Activated CD8-positive, alpha-beta T cell treated with anti-CD3 and anti-CD28 coated beads for 36 hours (primary cell): ENCODE measurements around the gene ITPRIPL1. TPM values are rescaled to one million over a fixed set of nuclear protein-coding genes. Genes with fewer than 3 reads are reported as not detected.
A peak's percentile ranks its signal among the peaks of the same experiment; 100 is the strongest.

Source experiments
- ATAC-seq: fragments of 200-7000 bp; cut with Tn5 transposase; one replicate; pipeline ENCODE4 v1.10.0; 2021; ENCODE audit warnings: mild to moderate bottlenecking, moderate library complexity
- CTCF ChIA-PET: fragments of 350-600 bp; sonication (Branson Sonifier 250); formaldehyde crosslinking; loops from one replicate; lab custom pipeline; 2021; ENCODE audit warnings: antibody characterized with exemption; lab: Charles Lee
- POLR2A ChIA-PET: fragments of 350-600 bp; sonication (Branson Sonifier 250); formaldehyde crosslinking; loops from one replicate; lab custom pipeline; 2021; ENCODE audit warnings: antibody characterized with exemption; lab: Charles Lee
- DNase-seq: peaks from one replicate; pipeline ENCODE4 v3.0.0-alpha.2; 2020
- H3K27ac Mint-ChIP-seq: one replicate; pipeline ENCODE4 v1.8.0; 2021; ENCODE audit warnings: mild to moderate bottlenecking, mixed read lengths
- H3K27me3 Mint-ChIP-seq: one replicate; pipeline ENCODE4 v1.8.0; 2021; ENCODE audit warnings: mixed read lengths
- H3K36me3 Mint-ChIP-seq: one replicate; pipeline ENCODE4 v1.8.0; 2021; ENCODE audit warnings: low read depth, mixed read lengths
- H3K4me1 Mint-ChIP-seq: one replicate; pipeline ENCODE4 v1.8.0; 2021; ENCODE audit warnings: low read depth, mixed read lengths
- H3K4me3 Mint-ChIP-seq: one replicate; pipeline ENCODE4 v1.8.0; 2021; ENCODE audit warnings: mild to moderate bottlenecking, moderate library complexity, mixed read lengths
- H3K9me3 Mint-ChIP-seq: one replicate; pipeline ENCODE4 v1.8.0; 2021; ENCODE audit warnings: mixed read lengths
- intact Hi-C: fragments of 100-400 bp; cut with micrococcal nuclease; formaldehyde crosslinking; loops from one replicate; pipeline ENCODE4 v1.10.0; 2022
- total RNA-seq, 2 experiments: library from RNA; stranded (reverse); gene quantifications; one replicate each; pipeline ENCODE4 v1.2.3, GENCODE V29; 2021
- TF ChIP-seq, protein P1 (sequence below): fragments of 200-600 bp; IDR thresholded peaks from one replicate; pipeline ENCODE4 v1.8.0; 2022; ENCODE audit warnings: antibody characterized with exemption, mild to moderate bottlenecking

The ITPRIPL1 gene
- total RNA-seq, 2 experiments from 2014 or later = 28.2 to 32.6 TPM

DNA sequence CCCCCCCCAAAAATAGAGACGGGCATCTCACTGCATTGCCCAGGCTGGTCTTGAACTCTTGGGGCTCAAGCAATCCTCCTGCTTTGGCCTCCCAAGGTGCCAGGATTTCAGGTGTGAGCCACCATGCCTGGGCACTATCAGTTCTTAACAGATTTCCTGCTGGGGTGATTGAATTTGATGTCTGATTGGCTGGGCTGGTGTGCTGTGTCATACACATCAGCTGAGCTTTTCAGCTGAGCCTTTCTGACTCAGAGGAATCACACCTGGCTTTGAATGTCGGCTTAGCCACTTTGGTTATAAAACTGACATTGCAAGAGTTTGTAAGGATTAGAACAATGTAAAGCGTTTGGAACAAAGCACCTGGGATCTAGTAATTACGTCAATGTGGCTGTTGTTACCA lies 29.4 kb downstream of the ITPRIPL1 start:
- POLR2A ChIA-PET = interaction anchor here (2.0 kb wide), 1 partner anchor 9 kb away, joined by 6 read pairs; no protein-coding TSS in a partner anchor
- no peak for DNase-seq
- H3K36me3 Mint-ChIP-seq = peaks cover 62% of the 10 kb centered on the region

DNA sequence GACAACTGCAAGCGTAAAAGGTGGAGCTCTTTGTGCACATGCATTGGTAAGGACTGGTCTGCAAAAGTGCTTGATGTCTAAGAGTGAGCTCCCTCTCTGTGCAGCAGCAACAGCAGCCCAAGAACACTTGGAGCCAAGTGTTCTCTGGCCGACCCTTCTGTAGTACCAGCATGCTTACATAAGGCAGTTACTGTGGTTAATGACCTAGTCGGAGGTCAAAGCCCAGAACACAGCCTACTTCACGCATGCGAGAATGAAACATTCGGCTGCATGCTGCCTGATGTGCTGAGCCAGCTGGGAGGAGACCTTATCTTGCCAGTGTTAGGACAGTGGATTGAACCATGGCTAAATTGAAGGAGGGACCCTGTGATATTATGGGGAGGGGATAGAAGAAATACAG lies 31.8 kb downstream of the ITPRIPL1 start:
- Mint-ChIP-seq H3K27ac (no peak overlapping the region), H3K4me1 (peaks cover 3% of the 10 kb centered on the region), H3K36me3 (peaks cover 67% of the 10 kb centered on the region), H3K9me3 (no peaks in the 10 kb centered on the region), H3K27me3 (no peaks in the 10 kb centered on the region), H3K4me3 (no peak overlapping the region)
- CTCF ChIA-PET = no interaction called here
- TF ChIP-seq, protein P1, sequence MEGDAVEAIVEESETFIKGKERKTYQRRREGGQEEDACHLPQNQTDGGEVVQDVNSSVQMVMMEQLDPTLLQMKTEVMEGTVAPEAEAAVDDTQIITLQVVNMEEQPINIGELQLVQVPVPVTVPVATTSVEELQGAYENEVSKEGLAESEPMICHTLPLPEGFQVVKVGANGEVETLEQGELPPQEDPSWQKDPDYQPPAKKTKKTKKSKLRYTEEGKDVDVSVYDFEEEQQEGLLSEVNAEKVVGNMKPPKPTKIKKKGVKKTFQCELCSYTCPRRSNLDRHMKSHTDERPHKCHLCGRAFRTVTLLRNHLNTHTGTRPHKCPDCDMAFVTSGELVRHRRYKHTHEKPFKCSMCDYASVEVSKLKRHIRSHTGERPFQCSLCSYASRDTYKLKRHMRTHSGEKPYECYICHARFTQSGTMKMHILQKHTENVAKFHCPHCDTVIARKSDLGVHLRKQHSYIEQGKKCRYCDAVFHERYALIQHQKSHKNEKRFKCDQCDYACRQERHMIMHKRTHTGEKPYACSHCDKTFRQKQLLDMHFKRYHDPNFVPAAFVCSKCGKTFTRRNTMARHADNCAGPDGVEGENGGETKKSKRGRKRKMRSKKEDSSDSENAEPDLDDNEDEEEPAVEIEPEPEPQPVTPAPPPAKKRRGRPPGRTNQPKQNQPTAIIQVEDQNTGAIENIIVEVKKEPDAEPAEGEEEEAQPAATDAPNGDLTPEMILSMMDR = no peak
- ATAC-seq (no peak), DNase-seq (no peak)
- POLR2A ChIA-PET = interaction anchor here (0.7 to 1.9 kb wide), 5 partner anchors 22 to 106 kb away, joined by 3 to 11 read pairs (median 4); partner anchors contain the start of gene NCAPH
- intact Hi-C loops = no loop called here

More for the DNA sequence above, 29.4 kb downstream of the ITPRIPL1 start:
- ATAC-seq = no peak
- CTCF ChIA-PET = no interaction called here
- intact Hi-C loops = no loop called here
- no peaks in the 10 kb centered on the region for H3K4me1 Mint-ChIP-seq
- no peaks in the 10 kb centered on the region for H3K27me3 Mint-ChIP-seq
- no peak overlapping the region for H3K4me3 Mint-ChIP-seq
- TF ChIP-seq, protein P1 = no peak
- no peaks in the 10 kb centered on the region for H3K9me3 Mint-ChIP-seq
- no peak overlapping the region for H3K27ac Mint-ChIP-seq

DNA sequence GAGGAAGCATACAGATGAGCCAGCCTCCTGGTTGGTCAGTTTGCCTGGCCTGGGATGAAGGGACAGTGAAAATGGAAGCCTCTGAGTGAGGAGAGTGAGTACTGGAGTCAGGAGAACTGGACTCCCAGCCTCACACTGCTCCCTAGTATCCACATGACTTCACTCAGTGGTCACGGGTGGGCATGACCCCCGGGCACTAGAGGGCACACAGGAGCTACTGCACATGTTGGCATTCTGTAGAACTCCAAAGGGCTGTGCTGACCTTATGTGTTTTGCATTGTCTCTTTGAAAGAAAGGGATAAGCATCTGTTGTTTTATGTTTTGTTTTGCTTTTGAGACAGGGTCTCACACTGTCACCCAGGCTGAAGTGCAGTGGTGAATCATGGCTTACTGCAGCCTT lies 34.2 kb downstream of the ITPRIPL1 start:
- H3K27ac Mint-ChIP-seq = no peak overlapping the region
- H3K36me3 Mint-ChIP-seq = peaks cover 65% of the 10 kb centered on the region
- TF ChIP-seq, protein P1 = no peak
- DNase-seq (peak; percentile 51), ATAC-seq (peak; percentile 64)
- ChIA-PET POLR2A (no interaction called here), CTCF (no interaction called here)
- no peaks in the 10 kb centered on the region for H3K9me3 Mint-ChIP-seq
- no peaks in the 10 kb centered on the region for H3K27me3 Mint-ChIP-seq
- intact Hi-C loops = no loop called here
- H3K4me1 Mint-ChIP-seq = peaks cover 3% of the 10 kb centered on the region
- H3K4me3 Mint-ChIP-seq = no peak overlapping the region

DNA sequence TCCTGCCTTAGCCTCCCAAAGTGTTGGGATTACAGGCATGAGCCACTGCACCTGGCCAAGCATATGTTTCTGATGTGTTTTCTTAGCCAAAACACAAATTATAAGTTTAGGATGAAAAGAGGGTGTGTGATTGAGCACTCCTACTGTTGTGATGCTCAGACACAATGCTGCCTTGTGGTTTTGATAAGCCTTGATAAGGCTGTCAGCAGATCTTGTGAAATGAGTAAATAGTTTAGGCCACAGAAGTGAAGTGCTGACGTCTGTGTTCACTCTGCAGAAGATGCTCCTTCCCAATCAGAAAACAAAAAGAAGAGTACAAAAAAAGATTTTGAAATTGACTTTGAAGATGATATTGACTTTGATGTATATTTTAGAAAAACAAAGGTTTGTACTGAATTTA lies 34.7 kb downstream of the ITPRIPL1 start:
- no peak overlapping the region for H3K27ac Mint-ChIP-seq
- no peak for DNase-seq
- no peaks in the 10 kb centered on the region for H3K27me3 Mint-ChIP-seq
- no peaks in the 10 kb centered on the region for H3K9me3 Mint-ChIP-seq
- peaks cover 3% of the 10 kb centered on the region for H3K4me1 Mint-ChIP-seq
- ChIA-PET CTCF (no interaction called here), POLR2A (no interaction called here)
- peaks cover 65% of the 10 kb centered on the region for H3K36me3 Mint-ChIP-seq
- TF ChIP-seq, protein P1 = no peak
- no peak overlapping the region for H3K4me3 Mint-ChIP-seq
- no peak for ATAC-seq
- intact Hi-C loops = no loop called here

DNA sequence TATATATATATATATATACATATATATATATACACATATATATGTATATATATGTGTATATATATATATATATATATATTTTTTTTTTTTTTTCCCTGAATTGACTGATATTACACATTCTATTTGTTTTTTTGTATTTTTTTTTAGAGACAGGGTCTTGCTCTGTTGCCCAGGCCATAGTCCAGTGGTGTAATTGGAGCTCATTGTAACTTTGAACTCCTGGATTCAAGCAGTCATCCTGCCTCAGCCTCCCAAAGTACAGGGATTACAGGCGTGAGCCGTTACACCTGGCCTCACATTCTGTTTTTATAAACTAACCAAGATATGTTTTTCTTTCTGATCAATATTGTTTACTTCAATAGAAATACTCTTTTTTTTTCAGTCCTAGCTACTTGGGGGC lies 36.6 kb downstream of the ITPRIPL1 start:
- ChIA-PET POLR2A (no interaction called here), CTCF (no interaction called here)
- intact Hi-C loops = no loop called here
- no peaks in the 10 kb centered on the region for H3K27me3 Mint-ChIP-seq
- H3K9me3 Mint-ChIP-seq = no peaks in the 10 kb centered on the region
- DNase-seq (no peak), ATAC-seq (no peak)
- H3K36me3 Mint-ChIP-seq = peaks cover 74% of the 10 kb centered on the region
- TF ChIP-seq, protein P1 = no peak
- no peak overlapping the region for H3K4me3 Mint-ChIP-seq
- H3K27ac Mint-ChIP-seq = no peak overlapping the region
- H3K4me1 Mint-ChIP-seq = peaks cover 3% of the 10 kb centered on the region
